GM20000 (cell line): ENCODE data around the gene CDADC1.

Source experiments
- DNase-seq: peaks from one replicate; pipeline ENCODE4 v3.0.0; 2012; ENCODE audit warnings: low spot score
- CTCF ChIP-seq: IDR thresholded peaks from 2 replicates; pipeline ENCODE4 v1.5.1; 2012; ENCODE audit warnings: mild to moderate bottlenecking, control low read depth; ENCODE audit errors: extremely low read depth, missing control alignments

CDADC1 gene

GRCh38 chr13:49213997-49214916 lies 33.5 kb upstream of the CDADC1 start:
- no peak for DNase-seq
- no peak for TF ChIP-seq CTCF

GRCh38 chr13:49214917-49215376 lies 32.8 kb upstream of the CDADC1 start:
- no peak for TF ChIP-seq CTCF
- DNase-seq, result peak; percentile 51

GRCh38 chr13:49216334-49216733 lies 31.4 kb upstream of the CDADC1 start:
- TF ChIP-seq CTCF, result no peak
- no peak for DNase-seq

GRCh38 chr13:49217962-49218492 lies 29.7 kb upstream of the CDADC1 start:
- TF ChIP-seq CTCF, result no peak
- no peak for DNase-seq

GRCh38 chr13:49218493-49219051 lies 29.2 kb upstream of the CDADC1 start:
- TF ChIP-seq CTCF, result no peak
- DNase-seq, result no peak

- TF ChIP-seq CTCF, result no peak
- peak; percentile 51 for DNase-seq
Measured at GRCh38 chr13:49219647-49220035, 28.1 kb upstream of the CDADC1 start.
